ENCODE measurements around the gene VAMP2. TPM values are rescaled to one million over a fixed set of nuclear protein-coding genes. Genes with fewer than 3 reads are reported as not detected.
A peak's percentile ranks its signal among the peaks of the same experiment; 100 is the strongest.

The VAMP2 gene
- total RNA-seq, 2 experiments from 2014 or later, result 26.7 to 27.8 TPM

DNA sequence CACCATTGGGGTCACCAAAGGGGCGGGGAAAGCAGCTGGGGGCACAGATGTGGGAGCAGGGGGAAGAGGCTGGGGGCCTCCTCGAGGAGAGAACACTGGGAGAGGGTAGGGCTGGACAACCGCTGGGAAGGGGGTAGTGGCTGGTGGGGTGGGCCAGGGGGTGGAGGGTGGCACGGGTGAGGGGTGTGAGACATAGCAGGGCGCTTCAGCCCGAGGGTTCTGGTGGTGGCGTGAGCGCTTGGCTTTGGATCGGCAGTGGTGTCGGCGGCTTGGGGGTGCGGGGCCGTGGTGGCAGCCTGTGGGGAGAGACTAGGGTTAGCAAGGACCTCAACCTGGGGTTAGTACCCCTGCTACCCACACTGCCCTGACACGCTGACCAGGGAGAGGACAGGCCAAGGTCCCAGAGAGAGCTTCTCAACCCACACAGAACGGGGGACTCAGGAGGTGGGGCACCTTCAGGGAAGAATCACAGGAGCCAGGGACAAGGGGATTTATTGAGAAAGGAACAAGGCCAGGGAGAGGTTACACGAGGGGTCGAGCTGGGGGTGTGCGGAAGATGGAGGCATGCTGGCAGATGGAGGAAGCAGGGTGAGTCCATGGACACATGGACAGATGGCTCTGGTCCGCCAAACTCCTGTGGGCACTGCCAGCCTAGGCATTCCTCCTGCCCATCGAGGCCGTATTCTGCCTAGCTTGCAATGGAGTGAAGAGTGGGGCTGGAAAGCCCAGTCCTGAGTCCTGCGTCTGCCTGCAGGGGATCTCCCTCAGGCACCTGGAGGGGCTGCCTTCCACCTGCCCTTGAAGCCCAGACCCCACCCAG, 19.0 kb downstream of the VAMP2 start:
- CTCF ChIA-PET, result interaction anchor here (0.7 to 1.1 kb wide), 2 partner anchors 34 to 40 kb away, joined by 3 read pairs; no protein-coding TSS in a partner anchor
- Mint-ChIP-seq H3K4me1 (no peaks in the 10 kb centered on the region), H3K27me3 (no peaks in the 10 kb centered on the region), H3K27ac (no peak overlapping the region), H3K4me3 (no peak overlapping the region), H3K36me3 (ENCODE audit: low read depth) (peaks cover 51% of the 10 kb centered on the region), H3K9me3 (ENCODE audit: low read depth) (no peaks in the 10 kb centered on the region)
- DNase-seq (no peak), ATAC-seq (no peak)
- intact Hi-C loops (cut with DNase I, micrococcal nuclease), result no loop called here
- POLR2A ChIA-PET, result no interaction called here

DNA sequence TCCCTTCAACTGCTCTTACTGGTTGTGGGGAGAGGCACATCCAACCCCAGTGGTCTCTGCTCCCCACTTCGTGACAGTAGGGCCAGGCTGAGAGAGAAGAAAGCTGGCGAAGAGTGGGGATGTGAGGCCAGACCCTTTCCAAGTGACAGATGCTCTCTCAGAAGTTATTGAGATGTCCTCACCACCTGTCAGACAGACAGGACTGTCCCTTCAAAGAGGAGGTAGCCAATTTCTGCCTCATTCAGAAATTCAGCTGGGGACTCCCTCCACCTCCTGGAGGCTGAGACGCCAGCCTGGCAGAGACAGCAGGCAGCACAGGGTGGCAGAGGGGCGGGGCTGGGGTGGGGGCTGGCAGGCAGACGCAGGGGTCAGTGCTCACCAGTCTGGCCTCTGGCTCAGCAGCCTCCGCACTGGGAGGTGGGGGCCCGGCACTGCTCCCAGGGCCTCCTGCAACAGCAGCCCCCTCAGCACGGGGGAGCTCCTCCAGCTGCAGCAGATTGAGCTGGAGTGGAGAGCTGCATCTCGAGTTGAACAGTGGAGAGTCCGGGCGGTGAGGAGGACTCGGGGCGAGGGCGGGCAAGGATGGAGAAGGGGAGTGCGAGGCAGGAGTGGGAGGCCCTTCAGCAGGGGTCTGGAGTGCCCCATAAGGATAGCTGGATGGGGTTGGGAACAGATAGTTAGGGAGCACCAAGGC, 19.7 kb downstream of the VAMP2 start:
- Mint-ChIP-seq H3K27ac (no peak overlapping the region), H3K4me3 (no peak overlapping the region), H3K27me3 (no peaks in the 10 kb centered on the region), H3K4me1 (no peaks in the 10 kb centered on the region), H3K9me3 (ENCODE audit: low read depth) (no peaks in the 10 kb centered on the region), H3K36me3 (ENCODE audit: low read depth) (peaks cover 44% of the 10 kb centered on the region)
- ChIA-PET POLR2A (no interaction called here), CTCF (no interaction called here)
- ATAC-seq, result no peak
- no peak for DNase-seq
- intact Hi-C loops (cut with DNase I, micrococcal nuclease), result no loop called here

GRCh38 chr17:8142158-8142886, 20.4 kb downstream of the VAMP2 start:
- H3K36me3 Mint-ChIP-seq (ENCODE audit: low read depth), result peaks cover 40% of the 10 kb centered on the region
- no peak overlapping the region for H3K4me3 Mint-ChIP-seq
- H3K9me3 Mint-ChIP-seq (ENCODE audit: low read depth), result no peaks in the 10 kb centered on the region
- intact Hi-C loops (cut with DNase I, micrococcal nuclease), result no loop called here
- H3K27ac Mint-ChIP-seq, result no peak overlapping the region
- DNase-seq, result no peak
- H3K27me3 Mint-ChIP-seq, result no peaks in the 10 kb centered on the region
- POLR2A ChIA-PET, result interaction anchor here (1.9 to 2.1 kb wide), 2 partner anchors 14 to 31 kb away, joined by 5 to 8 read pairs; no protein-coding TSS in a partner anchor
- CTCF ChIA-PET, result interaction anchor here (0.7 kb wide), 1 partner anchor 24 kb away, joined by 3 read pairs; the partner anchor contains the start of gene ALOXE3
- ATAC-seq, result no peak
- no peaks in the 10 kb centered on the region for H3K4me1 Mint-ChIP-seq

- no peaks in the 10 kb centered on the region for H3K27me3 Mint-ChIP-seq
- no peaks in the 10 kb centered on the region for H3K9me3 Mint-ChIP-seq (ENCODE audit: low read depth)
- CTCF ChIA-PET, result interaction anchor here (0.6 to 0.7 kb wide), 2 partner anchors 23 to 548 kb away, joined by 3 read pairs; partner anchors contain the start of gene ALOXE3
- H3K36me3 Mint-ChIP-seq (ENCODE audit: low read depth), result peaks cover 37% of the 10 kb centered on the region
- H3K27ac Mint-ChIP-seq, result no peak overlapping the region
- no peak overlapping the region for H3K4me3 Mint-ChIP-seq
- DNase-seq (no peak), ATAC-seq (no peak)
- POLR2A ChIA-PET, result interaction anchor here (1.1 to 2.1 kb wide), 3 partner anchors 12 to 32 kb away, joined by 4 to 8 read pairs (median 5); no protein-coding TSS in a partner anchor
- intact Hi-C loops (cut with DNase I, micrococcal nuclease), result no loop called here
- no peaks in the 10 kb centered on the region for H3K4me1 Mint-ChIP-seq
Measured at GRCh38 chr17:8141741-8142140, 21.0 kb downstream of the VAMP2 start.

GRCh38 chr17:8141045-8141444, 21.7 kb downstream of the VAMP2 start:
- peaks cover 30% of the 10 kb centered on the region for H3K36me3 Mint-ChIP-seq (ENCODE audit: low read depth)
- intact Hi-C loops (cut with DNase I, micrococcal nuclease), result no loop called here
- ATAC-seq, result no peak
- H3K4me1 Mint-ChIP-seq, result no peaks in the 10 kb centered on the region
- H3K4me3 Mint-ChIP-seq, result no peak overlapping the region
- no peak for DNase-seq
- no peaks in the 10 kb centered on the region for H3K9me3 Mint-ChIP-seq (ENCODE audit: low read depth)
- CTCF ChIA-PET, result interaction anchor here (0.6 to 4.4 kb wide), 4 partner anchors 10 to 547 kb away, joined by 3 to 60 read pairs (median 3); partner anchors contain the start of genes ALOXE3 and HES7
- H3K27me3 Mint-ChIP-seq, result no peaks in the 10 kb centered on the region
- POLR2A ChIA-PET, result interaction anchor here (1.1 to 2.1 kb wide), 4 partner anchors 10 to 32 kb away, joined by 4 to 8 read pairs (median 4); no protein-coding TSS in a partner anchor
- H3K27ac Mint-ChIP-seq, result no peak overlapping the region

DNA sequence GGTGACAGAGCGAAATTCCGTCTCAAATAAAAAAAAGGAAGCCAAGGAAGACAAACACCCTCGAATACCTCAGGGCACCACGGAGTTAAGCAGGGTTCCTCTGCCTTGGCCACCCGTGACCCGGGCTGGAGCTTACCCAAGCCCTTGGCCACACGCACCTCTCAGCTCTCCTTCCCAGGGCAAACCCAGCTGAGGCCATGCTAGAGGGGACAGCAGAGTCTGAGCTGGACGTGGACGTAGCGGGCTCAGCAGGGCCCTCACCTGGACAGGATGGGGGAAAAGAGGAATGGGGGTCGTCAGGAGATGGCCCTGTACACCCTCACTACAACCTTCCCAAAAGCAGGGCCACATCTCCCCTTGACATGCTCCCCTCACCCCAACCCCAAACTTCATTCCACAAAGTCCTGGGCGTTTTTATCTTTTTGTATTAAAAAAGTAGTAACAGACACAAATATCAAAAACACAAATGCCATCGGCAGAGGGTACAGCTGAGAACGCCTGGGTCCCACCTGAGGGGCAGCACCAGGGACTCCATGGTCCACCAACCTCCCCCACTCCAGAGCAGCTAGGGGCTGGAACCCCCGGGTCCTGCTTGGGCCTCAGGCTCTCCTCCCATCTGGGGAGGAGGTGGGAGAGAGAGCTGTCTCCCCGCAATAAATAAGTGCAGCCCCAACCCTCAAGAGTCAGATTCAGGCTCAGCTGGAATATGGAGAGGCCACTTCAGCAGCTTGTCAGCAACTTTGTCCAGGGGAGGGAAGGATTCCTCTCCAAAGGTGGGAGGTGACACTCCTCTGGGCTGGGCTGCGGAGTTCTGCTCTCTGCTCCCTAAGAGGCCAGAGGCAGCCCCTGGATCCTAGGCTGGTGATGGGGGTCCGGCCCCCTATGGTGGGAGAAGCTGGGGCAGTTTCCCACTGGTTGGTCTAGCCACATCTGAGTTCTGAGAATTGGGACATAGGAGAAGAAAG, 22.4 kb downstream of the VAMP2 start:
- intact Hi-C loops (cut with DNase I, micrococcal nuclease), result no loop called here
- Mint-ChIP-seq H3K4me1 (no peaks in the 10 kb centered on the region), H3K27ac (no peak overlapping the region), H3K27me3 (no peaks in the 10 kb centered on the region), H3K36me3 (ENCODE audit: low read depth) (peaks cover 25% of the 10 kb centered on the region), H3K4me3 (no peak overlapping the region), H3K9me3 (ENCODE audit: low read depth) (no peaks in the 10 kb centered on the region)
- ATAC-seq (no peak), DNase-seq (no peak)
- ChIA-PET CTCF (interaction anchor here (0.5 to 4.4 kb wide), 11 partner anchors 11 to 166 kb away, joined by 3 to 60 read pairs (median 4); partner anchors contain the start of genes ALOXE3, HES7 and SLC25A35), POLR2A (interaction anchor here (1.1 to 2.9 kb wide), 6 partner anchors 10 to 33 kb away, joined by 4 to 14 read pairs (median 6); no protein-coding TSS in a partner anchor)

DNA sequence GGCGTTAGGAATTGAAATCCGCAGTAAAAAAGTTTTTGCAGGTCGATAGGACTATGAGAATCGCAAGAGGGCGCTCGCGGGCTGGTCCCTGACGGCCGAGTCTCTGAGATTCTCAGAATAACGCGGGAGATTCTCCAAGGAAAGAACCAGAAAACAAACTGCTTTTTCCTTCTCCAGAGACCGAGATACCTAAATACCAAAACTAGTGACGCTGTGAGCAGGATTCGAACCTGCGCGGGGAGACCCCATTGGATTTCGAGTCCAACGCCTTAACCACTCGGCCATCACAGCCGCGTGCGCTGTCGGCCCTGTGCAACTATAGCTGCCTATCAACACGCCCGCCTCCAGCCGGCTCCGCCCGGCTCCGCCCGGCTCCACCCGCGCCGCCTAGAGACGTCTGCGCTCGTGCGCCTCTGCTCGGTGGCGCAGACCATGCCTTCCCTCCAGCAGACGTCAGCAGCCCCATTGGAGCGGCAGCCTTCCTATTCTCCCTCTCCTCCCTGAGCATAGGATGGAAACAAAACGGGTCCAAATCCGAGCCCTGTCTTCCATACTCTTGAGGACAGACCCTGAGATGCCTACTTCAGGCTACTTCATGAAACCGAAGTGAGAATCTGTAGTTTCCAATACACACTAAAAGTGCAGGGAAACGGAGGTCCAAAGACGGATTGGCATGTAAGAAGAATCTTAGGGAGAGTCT, 23.9 kb downstream of the VAMP2 start:
- ChIA-PET CTCF (interaction anchor here (0.6 to 4.4 kb wide), 27 partner anchors 10 to 291 kb away, joined by 3 to 60 read pairs (median 6); partner anchors contain the start of genes ALOXE3, AURKB, BORCS6 and CTC1), POLR2A (interaction anchor here (0.6 to 2.9 kb wide), 11 partner anchors 12 to 454 kb away, joined by 3 to 29 read pairs (median 6); partner anchors contain the start of gene HES7)
- H3K27me3 Mint-ChIP-seq, result no peaks in the 10 kb centered on the region
- no peaks in the 10 kb centered on the region for H3K4me1 Mint-ChIP-seq
- ATAC-seq, result peak; percentile 90
- H3K36me3 Mint-ChIP-seq (ENCODE audit: low read depth), result peaks cover 19% of the 10 kb centered on the region
- no peak overlapping the region for H3K27ac Mint-ChIP-seq
- no peak overlapping the region for H3K4me3 Mint-ChIP-seq
- H3K9me3 Mint-ChIP-seq (ENCODE audit: low read depth), result no peaks in the 10 kb centered on the region
- intact Hi-C loops (cut with DNase I, micrococcal nuclease), result loop anchor here (1.0 to 5.0 kb wide), 13 partner anchors 12 to 298 kb away; partner anchors contain the start of genes CTC1 (in 1 of the 2), NDEL1 (in 1 of the 2) and RPL26 (in 1 of the 2)
- peak; percentile 98 for DNase-seq

DNA sequence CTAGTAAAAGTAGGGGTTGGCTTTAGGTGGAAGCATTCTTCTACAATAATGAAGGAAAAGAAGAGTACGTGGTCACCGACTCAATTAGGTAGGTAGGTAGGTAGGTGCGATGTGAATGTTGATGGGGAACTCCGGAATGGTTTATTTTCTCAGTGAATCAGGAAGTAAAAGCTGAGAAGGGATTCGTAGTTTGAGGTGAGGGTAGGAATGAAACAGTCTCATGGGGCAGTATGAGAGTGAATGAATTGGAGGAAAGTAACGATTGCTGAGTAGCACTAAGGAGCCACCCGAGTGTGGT, 24.4 kb downstream of the VAMP2 start:
- H3K27me3 Mint-ChIP-seq, result no peaks in the 10 kb centered on the region
- H3K4me1 Mint-ChIP-seq, result no peaks in the 10 kb centered on the region
- H3K4me3 Mint-ChIP-seq, result no peak overlapping the region
- intact Hi-C loops (cut with DNase I, micrococcal nuclease), result loop anchor here (1.0 to 5.0 kb wide), 6 partner anchors 12 to 299 kb away; partner anchors contain the start of genes NDEL1 (in 1 of the 2) and RPL26 (in 1 of the 2)
- ChIA-PET CTCF (interaction anchor here (0.7 to 4.4 kb wide), 26 partner anchors 10 to 660 kb away, joined by 3 to 60 read pairs (median 6); partner anchors contain the start of genes ALOXE3, AURKB, BORCS6 and CTC1), POLR2A (interaction anchor here (0.6 to 2.9 kb wide), 8 partner anchors 12 to 68 kb away, joined by 4 to 29 read pairs (median 8); partner anchors contain the start of gene HES7)
- H3K27ac Mint-ChIP-seq, result no peak overlapping the region
- no peaks in the 10 kb centered on the region for H3K9me3 Mint-ChIP-seq (ENCODE audit: low read depth)
- ATAC-seq (no peak), DNase-seq (no peak)
- peaks cover 19% of the 10 kb centered on the region for H3K36me3 Mint-ChIP-seq (ENCODE audit: low read depth)

DNA sequence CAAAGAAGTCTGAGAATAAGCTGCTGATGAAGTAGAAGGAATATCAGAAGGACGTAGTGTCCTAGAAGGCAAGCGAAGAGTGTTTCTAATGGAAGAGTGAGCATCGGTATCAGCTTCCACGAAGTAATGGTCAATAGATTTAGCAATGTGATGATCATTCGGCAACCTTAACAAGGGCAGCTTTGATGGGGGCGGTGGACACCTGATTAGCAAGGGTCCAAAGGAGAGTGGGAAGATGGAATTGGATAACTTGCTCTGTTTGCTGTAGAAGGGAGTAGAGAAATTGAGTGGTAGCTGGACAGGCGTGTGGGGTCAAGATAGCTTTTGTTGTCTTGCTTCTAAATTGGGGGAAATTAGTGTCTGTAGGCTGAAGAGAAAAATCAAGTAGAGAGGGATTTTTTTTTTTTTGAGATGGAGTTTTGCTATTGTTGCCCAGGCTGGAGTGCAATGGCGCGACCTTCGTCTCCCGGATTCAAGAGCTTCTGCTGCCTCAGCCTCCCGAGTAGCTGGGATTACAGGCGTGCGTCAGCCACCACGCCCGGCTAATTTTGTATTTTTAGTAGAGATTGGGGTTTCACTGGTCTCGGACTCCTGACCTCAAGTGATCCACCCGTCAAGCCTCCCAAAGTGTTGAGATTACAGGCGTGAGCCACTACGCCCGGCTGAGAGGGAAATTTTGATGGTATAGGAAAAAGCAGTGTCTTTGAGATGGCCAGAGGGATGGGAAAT, 24.9 kb downstream of the VAMP2 start:
- Mint-ChIP-seq H3K27me3 (no peaks in the 10 kb centered on the region), H3K36me3 (ENCODE audit: low read depth) (peaks cover 19% of the 10 kb centered on the region), H3K4me3 (no peak overlapping the region), H3K9me3 (ENCODE audit: low read depth) (no peaks in the 10 kb centered on the region), H3K4me1 (no peaks in the 10 kb centered on the region), H3K27ac (no peak overlapping the region)
- intact Hi-C loops (cut with DNase I, micrococcal nuclease), result loop anchor here (1.0 to 5.0 kb wide), 6 partner anchors 12 to 299 kb away; partner anchors contain the start of genes NDEL1 (in 1 of the 2) and RPL26 (in 1 of the 2)
- CTCF ChIA-PET, result interaction anchor here (0.7 to 4.4 kb wide), 26 partner anchors 11 to 659 kb away, joined by 3 to 60 read pairs (median 6); partner anchors contain the start of genes ALOXE3, AURKB, BORCS6 and CTC1
- ATAC-seq (no peak), DNase-seq (no peak)
- POLR2A ChIA-PET, result interaction anchor here (0.6 to 2.9 kb wide), 7 partner anchors 11 to 69 kb away, joined by 4 to 29 read pairs (median 6); partner anchors contain the start of gene HES7

All from activated CD4-positive, alpha-beta T cell treated with anti-CD3 and anti-CD28 coated beads for 36 hours (primary cell).